ENCODE data around the gene VEGFA.

The VEGFA gene

GRCh38 chr6:43739642-43740091 lies 30.3 kb upstream of the VEGFA start:
- DNase-seq, result no peak

- DNase-seq, result no peak
Measured at GRCh38 chr6:43740321-43740960, 29.6 kb upstream of the VEGFA start.

GRCh38 chr6:43740961-43741764 lies 28.8 kb upstream of the VEGFA start:
- no peak for DNase-seq

GRCh38 chr6:43741829-43742228 lies 28.2 kb upstream of the VEGFA start:
- no peak for DNase-seq

GRCh38 chr6:43742285-43742684 lies 27.7 kb upstream of the VEGFA start:
- no peak for DNase-seq

GRCh38 chr6:43742931-43743632 lies 26.9 kb upstream of the VEGFA start:
- DNase-seq, result no peak

GRCh38 chr6:43743682-43744381 lies 26.2 kb upstream of the VEGFA start:
- no peak for DNase-seq

- DNase-seq, result no peak
Measured at GRCh38 chr6:43744491-43744890, 25.5 kb upstream of the VEGFA start.

- DNase-seq, result no peak
Measured at GRCh38 chr6:43744931-43745727, 24.9 kb upstream of the VEGFA start.

- DNase-seq, result no peak
Measured at GRCh38 chr6:43746071-43746470, 23.9 kb upstream of the VEGFA start.

- no peak for DNase-seq
Measured at GRCh38 chr6:43746613-43747102, 23.4 kb upstream of the VEGFA start.

- no peak for DNase-seq
Measured at GRCh38 chr6:43747784-43748183, 22.2 kb upstream of the VEGFA start.

GRCh38 chr6:43748765-43749164 lies 21.2 kb upstream of the VEGFA start:
- DNase-seq, result no peak

GRCh38 chr6:43749461-43749860 lies 20.6 kb upstream of the VEGFA start:
- no peak for DNase-seq

- DNase-seq, result no peak
Measured at GRCh38 chr6:43750622-43751021, 19.4 kb upstream of the VEGFA start.

- DNase-seq, result no peak
Measured at GRCh38 chr6:43753570-43754183, 16.3 kb upstream of the VEGFA start.

- no peak for DNase-seq
Measured at GRCh38 chr6:43757966-43758616, 11.9 kb upstream of the VEGFA start.

- DNase-seq, result no peak
Measured at GRCh38 chr6:43758617-43759050, 11.4 kb upstream of the VEGFA start.

- DNase-seq, result no peak
Measured at GRCh38 chr6:43759136-43759906, 10.7 kb upstream of the VEGFA start.

GRCh38 chr6:43759907-43760206 lies 10.2 kb upstream of the VEGFA start:
- DNase-seq, result no peak
